DOHH2 (cell line): Measurements from ENCODE around the gene FGGY.

Source experiments
- EZH2phosphoT487 ChIP-seq: fragments of 200-600 bp; sonication (generic); IDR thresholded peaks from 2 replicates; pipeline ENCODE4 v1.6.1; 2017; ENCODE audit warnings: borderline replicate concordance, mild to moderate bottlenecking, antibody characterized with exemption, low read length, moderate library complexity, mixed read lengths
- TF ChIP-seq, protein P1 (sequence below): fragments of 200-600 bp; sonication (generic); IDR thresholded peaks from one replicate; pipeline ENCODE4 v1.5.1; 2014; ENCODE audit warnings: antibody characterized with exemption, mild to moderate bottlenecking, low read depth, low read length; ENCODE audit not compliant: poor library complexity, severe bottlenecking

DNA sequence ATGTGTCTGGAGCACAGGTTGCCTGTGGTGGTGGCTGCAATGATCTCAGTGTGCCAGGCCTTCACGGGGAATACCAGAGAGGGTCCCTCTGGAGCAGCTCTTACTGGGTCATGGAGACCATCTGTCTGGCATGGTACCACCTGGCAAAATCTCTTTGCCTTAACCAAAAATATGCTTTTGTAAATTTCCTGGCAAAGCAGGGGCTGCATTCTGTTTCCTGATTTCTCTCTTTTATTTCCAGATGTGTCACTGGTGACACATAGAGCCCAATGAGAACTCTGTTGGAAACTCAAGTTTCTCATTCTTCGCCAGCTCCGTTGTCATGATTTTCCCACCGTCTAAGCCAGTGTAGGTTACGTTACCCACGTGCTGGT, 136.5 kb downstream of the FGGY start:
- TF ChIP-seq, protein P1, sequence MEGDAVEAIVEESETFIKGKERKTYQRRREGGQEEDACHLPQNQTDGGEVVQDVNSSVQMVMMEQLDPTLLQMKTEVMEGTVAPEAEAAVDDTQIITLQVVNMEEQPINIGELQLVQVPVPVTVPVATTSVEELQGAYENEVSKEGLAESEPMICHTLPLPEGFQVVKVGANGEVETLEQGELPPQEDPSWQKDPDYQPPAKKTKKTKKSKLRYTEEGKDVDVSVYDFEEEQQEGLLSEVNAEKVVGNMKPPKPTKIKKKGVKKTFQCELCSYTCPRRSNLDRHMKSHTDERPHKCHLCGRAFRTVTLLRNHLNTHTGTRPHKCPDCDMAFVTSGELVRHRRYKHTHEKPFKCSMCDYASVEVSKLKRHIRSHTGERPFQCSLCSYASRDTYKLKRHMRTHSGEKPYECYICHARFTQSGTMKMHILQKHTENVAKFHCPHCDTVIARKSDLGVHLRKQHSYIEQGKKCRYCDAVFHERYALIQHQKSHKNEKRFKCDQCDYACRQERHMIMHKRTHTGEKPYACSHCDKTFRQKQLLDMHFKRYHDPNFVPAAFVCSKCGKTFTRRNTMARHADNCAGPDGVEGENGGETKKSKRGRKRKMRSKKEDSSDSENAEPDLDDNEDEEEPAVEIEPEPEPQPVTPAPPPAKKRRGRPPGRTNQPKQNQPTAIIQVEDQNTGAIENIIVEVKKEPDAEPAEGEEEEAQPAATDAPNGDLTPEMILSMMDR, result no peak
- no peak for TF ChIP-seq EZH2phosphoT487
